DND-41 (cell line): ENCODE measurements around the gene RTN4RL1.

Experiments used
- ATAC-seq: fragments of 200-7000 bp; cut with Tn5 transposase; 3 replicates; pipeline ENCODE4 v1.9.1; 2021; ENCODE audit warnings: low read depth; ENCODE audit not compliant: insufficient read depth
- DNase-seq: peaks from one replicate; pipeline ENCODE4 v3.0.0-alpha.2; 2020
- H2AFZ ChIP-seq: 2 replicates; pipeline ENCODE4 v1.6.0; 2012; ENCODE audit warnings: low read depth, low read length
- H3K27ac ChIP-seq: 2 replicates; pipeline ENCODE4 v1.5.1; 2012; ENCODE audit warnings: low read length, inconsistent platforms
- H3K27me3 ChIP-seq: fragments of 200-600 bp; sonication (generic); 2 replicates; pipeline ENCODE4 v1.6.0; 2012; ENCODE audit warnings: low read length, mild to moderate bottlenecking, inconsistent platforms; ENCODE audit not compliant: insufficient read depth, poor library complexity
- H3K36me3 ChIP-seq: 2 replicates; pipeline ENCODE4 v1.5.1; 2012; ENCODE audit warnings: low read length, inconsistent platforms; ENCODE audit not compliant: insufficient read depth
- H3K4me1 ChIP-seq: 2 replicates; pipeline ENCODE4 v1.5.1; 2012; ENCODE audit warnings: mild to moderate bottlenecking, low read length; ENCODE audit not compliant: insufficient read depth
- H3K4me2 ChIP-seq: 2 replicates; pipeline ENCODE4 v1.6.0; 2012; ENCODE audit warnings: mild to moderate bottlenecking, moderate library complexity, low read length, inconsistent platforms; ENCODE audit not compliant: insufficient read depth
- H3K4me3 ChIP-seq, 2 experiments: fragments of 200-600 bp in 1 of 2; shearing (Covaris generic) in 1 of 2; 2 replicates each; pipeline ENCODE4 v1.5.1; 2012 to 2016; ENCODE audit warnings: inconsistent platforms in 2 of 2, low read length in 2 of 2, mild to moderate bottlenecking in 2 of 2, low read depth in 1 of 2, moderate library complexity in 1 of 2
- H3K79me2 ChIP-seq: 2 replicates; pipeline ENCODE4 v1.6.0; 2012; ENCODE audit warnings: low read length, inconsistent platforms; ENCODE audit not compliant: insufficient read depth
- H3K9ac ChIP-seq: 2 replicates; pipeline ENCODE4 v1.6.0; 2012; ENCODE audit warnings: low read depth, mild to moderate bottlenecking, inconsistent platforms, low read length, moderate library complexity
- H3K9me3 ChIP-seq: 2 replicates; pipeline ENCODE4 v1.5.1; 2012; ENCODE audit warnings: low read length, moderate library complexity, mild to moderate bottlenecking, inconsistent platforms; ENCODE audit not compliant: insufficient read depth, severe bottlenecking
- H4K20me1 ChIP-seq: 2 replicates; pipeline ENCODE4 v1.6.0; 2012; ENCODE audit warnings: low read length; ENCODE audit not compliant: insufficient read depth
- EZH2 ChIP-seq: IDR thresholded peaks from 3 replicates; pipeline ENCODE4 v1.6.1; 2012; ENCODE audit warnings: borderline replicate concordance, low read depth, mild to moderate bottlenecking, moderate library complexity, low read length, inconsistent platforms; ENCODE audit not compliant: severe bottlenecking
- TF ChIP-seq, protein P1 (sequence below): IDR thresholded peaks from 2 replicates; pipeline ENCODE4 v1.5.1; 2012; ENCODE audit warnings: borderline replicate concordance, low read length, moderate library complexity, mild to moderate bottlenecking; ENCODE audit not compliant: poor library complexity, severe bottlenecking; ENCODE audit errors: extremely low read depth

The RTN4RL1 gene

DNA sequence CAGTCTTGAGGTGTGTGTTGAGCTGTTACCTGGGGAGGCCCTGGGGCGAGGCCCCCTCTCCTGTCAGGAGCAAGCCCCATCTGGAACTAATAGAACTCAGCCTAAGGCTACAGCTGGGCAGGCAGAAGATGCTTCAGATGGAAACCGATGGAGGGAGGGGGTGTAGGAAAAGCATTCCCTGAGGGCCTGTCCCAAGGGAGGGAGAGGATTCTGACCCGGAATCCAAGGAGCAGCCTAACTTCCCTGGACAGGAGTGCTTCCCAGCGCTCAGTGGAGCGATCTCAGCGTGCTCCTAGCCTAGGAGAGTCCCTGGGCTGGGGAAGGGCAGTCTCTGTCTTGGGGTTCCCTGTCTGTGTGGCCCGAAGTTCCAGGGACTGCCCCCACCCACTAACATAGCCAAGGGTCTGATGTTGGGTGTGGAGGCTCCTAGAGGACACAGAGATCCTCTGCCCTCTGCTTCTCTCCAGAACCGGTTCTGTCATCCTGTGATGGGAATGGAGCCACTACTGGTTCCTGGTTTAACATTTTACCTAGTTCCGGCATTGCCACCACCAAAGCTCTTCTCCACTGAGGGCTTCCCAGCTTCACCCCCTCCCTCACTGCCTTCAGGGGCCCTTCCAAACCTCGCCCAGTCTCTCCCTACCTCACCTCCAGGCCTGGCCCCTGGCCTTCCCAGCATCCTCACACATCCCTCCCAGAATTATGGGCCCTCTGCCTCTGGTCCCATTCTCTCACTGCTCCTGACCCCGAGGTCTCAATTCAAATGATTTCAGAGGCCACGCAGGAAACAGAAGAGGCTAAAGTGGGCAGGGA, 58.7 kb downstream of the RTN4RL1 start:
- Histone ChIP-seq H2AFZ (no peak overlapping the region), H3K9ac (no peak overlapping the region), H3K79me2 (no peaks in the 10 kb centered on the region), H3K27me3 (no peaks in the 10 kb centered on the region), H3K4me3 (no peak overlapping the region), H3K4me2 (no peak overlapping the region), H3K9me3 (no peaks in the 10 kb centered on the region), H3K4me1 (no peaks in the 10 kb centered on the region), H3K27ac (no peak overlapping the region), H4K20me1 (peaks cover 4% of the 10 kb centered on the region; the same call in 1 of the 2 replicates), H3K36me3 (no peaks in the 10 kb centered on the region)
- TF ChIP-seq EZH2 = no peak
- TF ChIP-seq, protein P1, sequence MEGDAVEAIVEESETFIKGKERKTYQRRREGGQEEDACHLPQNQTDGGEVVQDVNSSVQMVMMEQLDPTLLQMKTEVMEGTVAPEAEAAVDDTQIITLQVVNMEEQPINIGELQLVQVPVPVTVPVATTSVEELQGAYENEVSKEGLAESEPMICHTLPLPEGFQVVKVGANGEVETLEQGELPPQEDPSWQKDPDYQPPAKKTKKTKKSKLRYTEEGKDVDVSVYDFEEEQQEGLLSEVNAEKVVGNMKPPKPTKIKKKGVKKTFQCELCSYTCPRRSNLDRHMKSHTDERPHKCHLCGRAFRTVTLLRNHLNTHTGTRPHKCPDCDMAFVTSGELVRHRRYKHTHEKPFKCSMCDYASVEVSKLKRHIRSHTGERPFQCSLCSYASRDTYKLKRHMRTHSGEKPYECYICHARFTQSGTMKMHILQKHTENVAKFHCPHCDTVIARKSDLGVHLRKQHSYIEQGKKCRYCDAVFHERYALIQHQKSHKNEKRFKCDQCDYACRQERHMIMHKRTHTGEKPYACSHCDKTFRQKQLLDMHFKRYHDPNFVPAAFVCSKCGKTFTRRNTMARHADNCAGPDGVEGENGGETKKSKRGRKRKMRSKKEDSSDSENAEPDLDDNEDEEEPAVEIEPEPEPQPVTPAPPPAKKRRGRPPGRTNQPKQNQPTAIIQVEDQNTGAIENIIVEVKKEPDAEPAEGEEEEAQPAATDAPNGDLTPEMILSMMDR = no peak
- DNase-seq = no peak
- ATAC-seq = no peak

DNA sequence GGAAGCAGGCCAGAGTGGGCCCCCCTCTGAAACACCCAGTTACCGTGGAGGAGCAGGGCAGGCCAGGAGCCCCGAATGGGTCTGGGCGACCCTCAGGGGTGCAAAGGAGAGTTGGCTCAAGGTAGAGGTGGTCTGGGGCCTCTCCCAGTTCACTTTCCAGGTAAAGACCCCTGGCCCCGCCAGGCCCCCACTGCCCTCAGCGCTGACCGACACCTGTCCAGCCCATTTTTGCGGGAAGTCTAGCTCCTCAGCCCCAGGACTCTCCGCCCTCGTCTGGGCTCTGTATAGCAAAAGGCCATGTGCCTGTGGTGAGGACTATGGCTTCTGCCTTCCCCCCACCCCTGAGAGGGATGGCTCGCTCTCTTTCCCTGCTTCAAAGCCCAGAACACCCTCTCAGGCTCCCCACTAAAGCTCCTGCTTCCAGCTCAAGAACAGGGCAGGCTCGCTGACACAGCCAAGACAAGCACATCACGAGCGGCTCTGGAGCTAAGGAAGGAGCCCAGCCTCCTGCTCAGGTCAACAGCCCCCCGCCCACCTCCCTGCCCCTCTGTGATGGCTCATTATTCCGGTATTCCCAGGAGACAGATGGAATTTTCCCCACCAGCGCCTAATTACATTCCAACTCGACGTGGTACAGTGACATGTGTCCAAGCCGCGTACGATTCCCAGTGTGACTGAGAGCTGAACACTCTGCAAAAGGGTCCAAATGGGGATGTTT, 59.4 kb downstream of the RTN4RL1 start:
- Histone ChIP-seq H3K79me2 (no peaks in the 10 kb centered on the region), H3K36me3 (no peaks in the 10 kb centered on the region), H3K9me3 (no peaks in the 10 kb centered on the region), H3K4me2 (no peak overlapping the region), H3K27me3 (no peaks in the 10 kb centered on the region), H3K9ac (no peak overlapping the region), H4K20me1 (peaks cover 4% of the 10 kb centered on the region; the same call in 1 of the 2 replicates), H3K27ac (no peak overlapping the region), H2AFZ (no peak overlapping the region), H3K4me1 (no peaks in the 10 kb centered on the region), H3K4me3 (no peak overlapping the region)
- DNase-seq (no peak), ATAC-seq (no peak)
- TF ChIP-seq, protein P1 = no peak

DNA sequence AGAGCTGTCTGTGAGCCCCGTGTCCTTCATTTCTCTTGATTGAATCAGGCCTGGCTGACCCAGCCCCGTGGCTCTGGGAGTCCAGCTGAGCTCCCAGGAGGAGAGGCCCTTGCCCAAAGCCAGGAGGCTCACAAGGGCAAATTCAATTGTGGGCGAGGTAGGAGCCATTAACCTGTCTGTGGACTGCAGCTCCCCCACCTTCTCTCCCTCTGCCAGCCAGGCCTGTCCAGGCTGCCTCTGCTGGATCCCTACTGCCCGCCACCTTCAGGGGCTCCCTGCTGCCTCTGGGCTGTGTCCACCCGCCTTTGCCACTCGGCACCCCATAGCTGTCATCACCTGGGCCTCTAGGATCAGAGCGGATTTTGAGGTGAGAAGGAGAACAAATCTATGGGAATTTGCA, 61.9 kb downstream of the RTN4RL1 start:
- TF ChIP-seq, protein P1 = no peak
- TF ChIP-seq EZH2 = no peak
- H3K4me1 ChIP-seq = no peaks in the 10 kb centered on the region
- H3K36me3 ChIP-seq = no peaks in the 10 kb centered on the region
- no peaks in the 10 kb centered on the region for H3K9me3 ChIP-seq
- DNase-seq (no peak), ATAC-seq (no peak)
- no peak overlapping the region for H3K4me2 ChIP-seq
- no peak overlapping the region for H3K27ac ChIP-seq
- peaks cover 4% of the 10 kb centered on the region; the same call in 1 of the 2 replicates for H4K20me1 ChIP-seq
- no peaks in the 10 kb centered on the region for H3K27me3 ChIP-seq
- H3K9ac ChIP-seq = no peak overlapping the region
- H2AFZ ChIP-seq = no peak overlapping the region
- no peak overlapping the region for H3K4me3 ChIP-seq
- H3K79me2 ChIP-seq = no peaks in the 10 kb centered on the region
